ENCODE results near the gene TBXA2R.
A peak's percentile ranks its signal among the peaks of the same experiment; 100 is the strongest.
"Not testable (repeated sequence)": the region's sequence is repeated elsewhere in the genome, so short reads cannot be mapped to it uniquely, and the experiment has no call there.

Gene TBXA2R

GRCh38 chr19:3631053-3631861 is 24.6 kb upstream of the TBXA2R start:
- no peak overlapping the region for H3K4me3 Mint-ChIP-seq
- H3K9me3 Mint-ChIP-seq = no peaks in the 10 kb centered on the region
- no peak for TF ChIP-seq CTCF (IDR thresholded peaks at IDR 0.05)
- peaks cover 9% of the 10 kb centered on the region for H3K36me3 Mint-ChIP-seq (ENCODE audit: low read depth)
- peaks cover under 1% of the 10 kb centered on the region for H3K27me3 Mint-ChIP-seq (ENCODE audit: low read depth, poor library complexity)
- DNase-seq = no peak
- H3K4me1 Mint-ChIP-seq = peaks cover 8% of the 10 kb centered on the region
- no peak overlapping the region for H3K27ac Mint-ChIP-seq

GRCh38 chr19:3628766-3629165 is 22.1 kb upstream of the TBXA2R start:
- H3K4me3 Mint-ChIP-seq; H3K27me3 Mint-ChIP-seq (ENCODE audit: low read depth, poor library complexity); H3K9me3 Mint-ChIP-seq; DNase-seq; H3K36me3 Mint-ChIP-seq (ENCODE audit: low read depth); H3K27ac Mint-ChIP-seq: not testable (repeated sequence)
- H3K4me1 Mint-ChIP-seq = peaks cover 29% of the 10 kb centered on the region

GRCh38 chr19:3627351-3627723 is 20.7 kb upstream of the TBXA2R start:
- H3K9me3 Mint-ChIP-seq = no peaks in the 10 kb centered on the region
- peaks cover 5% of the 10 kb centered on the region for H3K27me3 Mint-ChIP-seq (ENCODE audit: low read depth, poor library complexity)
- peaks cover 29% of the 10 kb centered on the region for H3K4me1 Mint-ChIP-seq
- no peak for DNase-seq
- no peak for TF ChIP-seq CTCF (IDR thresholded peaks at IDR 0.05)
- H3K36me3 Mint-ChIP-seq (ENCODE audit: low read depth) = peaks cover 15% of the 10 kb centered on the region
- no peak overlapping the region for H3K4me3 Mint-ChIP-seq
- no peak overlapping the region for H3K27ac Mint-ChIP-seq

- Mint-ChIP-seq H3K27me3 (ENCODE audit: low read depth, poor library complexity) (peaks cover 5% of the 10 kb centered on the region), H3K9me3 (no peaks in the 10 kb centered on the region), H3K4me3 (peak within 1 kb of the TSS; percentile 96), H3K36me3 (ENCODE audit: low read depth) (peaks cover 18% of the 10 kb centered on the region), H3K4me1 (peaks cover 29% of the 10 kb centered on the region), H3K27ac (peak within 1 kb of the TSS; percentile 100)
- peak; percentile 98 for DNase-seq
- no peak for TF ChIP-seq CTCF (IDR thresholded peaks at IDR 0.05)
Measured at GRCh38 chr19:3626473-3627350, 20.0 kb upstream of the TBXA2R start, which contains the start of gene CACTIN. TSS of gene CACTIN (minus strand) at chr19:3626790. CDS start at chr19:3626762, 28 bp downstream.

- Mint-ChIP-seq H3K27me3 (ENCODE audit: low read depth, poor library complexity) (peaks cover 5% of the 10 kb centered on the region), H3K4me3 (peak overlapping the region; percentile 96)
- no peak for DNase-seq
Measured at GRCh38 chr19:3625996-3626472, 19.4 kb upstream of the TBXA2R start.

More at GRCh38 chr19:3625996-3626472, 19.4 kb upstream of the TBXA2R start:
- Mint-ChIP-seq H3K27ac (peak overlapping the region; percentile 14), H3K4me1 (peaks cover 29% of the 10 kb centered on the region), H3K9me3 (no peaks in the 10 kb centered on the region), H3K36me3 (ENCODE audit: low read depth) (peaks cover 18% of the 10 kb centered on the region)
- no peak for TF ChIP-seq CTCF (IDR thresholded peaks at IDR 0.05)

All from nephron progenitor cell (in vitro differentiated cells).